Fibroblast of skin of left biceps (primary cell): ENCODE data around the gene NFIA.

Experiments
- DNase-seq, 2 experiments: peaks; one replicate each; pipeline ENCODE4 v3.0.0-alpha.2; 2013; ENCODE audit warnings: low read depth in 2 of 2

Gene NFIA

GRCh38 chr1:61082311-61083012 lies at the start of gene NFIA:
TSS of gene NFIA (plus strand) at chr1:61082561.
- no peak for DNase-seq

DNA sequence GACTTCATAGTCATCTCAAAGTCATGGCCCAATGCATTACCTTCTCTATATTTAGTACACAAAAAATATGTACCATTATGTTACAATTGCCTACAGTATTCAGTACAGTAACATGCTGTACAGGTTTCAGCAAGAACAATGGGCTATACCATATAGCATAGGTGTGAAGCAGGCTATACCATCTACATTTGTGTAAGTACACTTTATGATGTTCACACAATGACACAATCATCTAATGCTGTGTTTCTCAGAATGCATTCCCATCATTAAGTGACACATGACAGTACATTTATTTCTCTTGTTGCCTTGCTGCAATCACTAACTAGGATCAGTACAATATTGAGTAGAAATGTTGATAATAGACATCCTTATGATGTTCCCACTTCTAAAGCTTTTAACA lies 46.5 kb upstream of the NFIA start:
- DNase-seq = no peak

- DNase-seq = no peak
Observed at GRCh38 chr1:61042466-61043009, 39.8 kb upstream of the NFIA start.

DNA sequence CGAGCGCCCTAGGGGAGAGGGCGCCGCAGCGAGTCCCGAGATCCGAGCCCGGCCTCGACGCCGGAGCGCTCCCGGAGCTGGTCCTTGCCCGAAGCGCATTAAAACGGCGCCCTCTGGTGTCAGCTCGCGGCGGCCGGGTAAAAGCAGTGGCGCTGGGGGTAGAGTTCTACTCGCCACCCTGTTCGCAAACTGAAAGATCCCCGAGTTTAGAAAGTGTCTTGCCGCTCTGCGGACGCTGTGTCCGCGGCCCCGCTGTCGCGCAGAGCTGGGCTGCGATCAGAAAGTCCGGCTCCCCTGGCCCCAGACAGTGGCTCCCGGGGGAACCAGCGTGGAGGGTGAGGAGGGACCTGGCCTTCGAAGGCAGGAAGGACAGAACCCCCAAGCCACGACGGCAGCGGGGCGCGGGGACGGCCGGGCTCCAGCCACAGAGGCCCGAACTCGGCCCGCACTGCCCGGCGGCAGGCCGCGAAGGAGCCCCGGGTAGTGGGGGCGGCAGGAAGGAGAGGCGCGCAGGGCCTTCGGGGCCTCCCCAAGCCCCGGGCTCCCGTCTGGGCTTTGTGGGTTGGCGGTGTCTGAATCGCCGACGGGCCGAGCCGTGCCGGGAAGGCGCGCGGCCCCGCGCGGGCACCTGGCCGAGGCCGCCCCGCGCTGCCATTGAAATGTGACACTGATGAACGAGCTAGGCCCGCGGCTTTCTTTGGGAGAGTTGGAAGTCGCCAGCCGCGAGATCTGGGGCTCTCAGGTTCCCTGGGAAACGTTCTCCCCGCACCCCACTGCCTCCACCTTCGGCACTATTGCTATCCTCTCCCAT lies 39.1 kb upstream of the NFIA start:
- DNase-seq = peak in 1 of 2 experiments; percentile 36

DNA sequence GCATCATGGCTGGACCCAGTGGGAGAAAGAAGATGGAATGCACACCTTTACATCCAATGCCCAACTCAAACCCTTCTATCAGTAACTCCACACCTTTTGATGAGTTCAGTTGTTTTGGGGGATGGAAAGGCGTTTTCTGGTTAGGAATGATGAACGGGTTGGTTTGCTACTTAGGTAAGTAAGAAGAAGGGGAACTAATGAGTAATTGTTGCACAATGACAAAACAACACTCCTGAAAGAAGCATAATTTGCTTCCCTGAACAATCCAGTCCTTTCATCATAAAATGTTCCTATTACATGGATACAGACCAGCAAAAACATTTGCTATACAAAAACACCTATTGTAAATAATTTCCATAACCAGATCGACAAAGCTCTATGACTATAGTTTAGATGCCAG lies 35.9 kb upstream of the NFIA start:
- DNase-seq = no peak

DNA sequence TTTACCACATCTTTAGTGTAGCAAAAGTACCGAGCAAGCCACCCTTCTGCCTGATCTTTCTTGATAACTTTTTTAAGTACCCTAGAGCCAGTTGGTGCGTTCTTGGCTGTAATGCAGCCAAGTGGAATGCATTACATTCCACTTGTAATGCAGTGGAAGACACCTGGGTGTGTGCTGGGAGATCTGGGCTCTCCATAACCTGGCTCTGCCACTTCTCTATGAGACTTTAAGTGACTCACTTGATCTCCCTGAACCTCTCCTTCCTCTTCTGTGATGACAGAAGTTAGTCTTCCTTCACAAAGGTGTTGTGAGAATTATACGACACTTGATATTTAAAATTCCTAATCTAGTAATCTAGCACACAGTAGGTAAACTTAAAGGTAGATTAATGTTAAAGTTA lies 35.3 kb upstream of the NFIA start:
- no peak for DNase-seq

DNA sequence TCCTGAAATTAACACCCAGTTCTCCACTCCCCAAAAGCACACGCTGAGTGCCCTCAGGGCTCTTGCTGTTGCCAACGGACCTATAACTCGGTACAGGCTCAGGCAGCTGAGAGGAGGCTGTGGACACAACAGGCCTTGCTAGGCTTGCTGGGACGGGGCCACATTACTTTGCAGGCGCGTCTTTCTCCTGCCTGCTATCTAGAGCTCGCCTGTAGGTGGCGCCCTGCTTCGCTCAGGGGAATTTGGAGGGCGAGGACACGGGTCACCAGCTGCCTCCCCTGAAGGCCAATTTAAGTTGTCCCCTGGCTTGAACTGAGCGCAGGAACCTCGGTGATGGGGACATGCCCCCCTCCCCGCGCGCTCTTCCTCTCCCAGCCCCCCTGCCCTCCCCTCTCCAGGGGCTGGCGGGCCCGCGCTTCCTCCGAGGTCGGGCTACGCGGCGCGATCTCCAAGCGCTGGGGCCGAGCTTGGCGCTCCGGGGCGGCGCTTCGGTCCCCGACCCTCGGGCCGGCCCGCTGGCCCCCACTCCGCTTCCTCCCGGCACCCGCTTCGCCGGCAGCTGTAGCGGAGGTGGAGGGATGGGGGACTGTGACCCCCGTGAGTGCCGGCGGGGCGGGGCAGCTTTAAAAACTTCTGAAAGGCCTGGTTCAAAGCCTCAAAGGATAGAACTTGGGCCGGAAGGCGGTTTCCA lies 32.4 kb upstream of the NFIA start:
- peak; percentile 43 to 50 for DNase-seq

DNA sequence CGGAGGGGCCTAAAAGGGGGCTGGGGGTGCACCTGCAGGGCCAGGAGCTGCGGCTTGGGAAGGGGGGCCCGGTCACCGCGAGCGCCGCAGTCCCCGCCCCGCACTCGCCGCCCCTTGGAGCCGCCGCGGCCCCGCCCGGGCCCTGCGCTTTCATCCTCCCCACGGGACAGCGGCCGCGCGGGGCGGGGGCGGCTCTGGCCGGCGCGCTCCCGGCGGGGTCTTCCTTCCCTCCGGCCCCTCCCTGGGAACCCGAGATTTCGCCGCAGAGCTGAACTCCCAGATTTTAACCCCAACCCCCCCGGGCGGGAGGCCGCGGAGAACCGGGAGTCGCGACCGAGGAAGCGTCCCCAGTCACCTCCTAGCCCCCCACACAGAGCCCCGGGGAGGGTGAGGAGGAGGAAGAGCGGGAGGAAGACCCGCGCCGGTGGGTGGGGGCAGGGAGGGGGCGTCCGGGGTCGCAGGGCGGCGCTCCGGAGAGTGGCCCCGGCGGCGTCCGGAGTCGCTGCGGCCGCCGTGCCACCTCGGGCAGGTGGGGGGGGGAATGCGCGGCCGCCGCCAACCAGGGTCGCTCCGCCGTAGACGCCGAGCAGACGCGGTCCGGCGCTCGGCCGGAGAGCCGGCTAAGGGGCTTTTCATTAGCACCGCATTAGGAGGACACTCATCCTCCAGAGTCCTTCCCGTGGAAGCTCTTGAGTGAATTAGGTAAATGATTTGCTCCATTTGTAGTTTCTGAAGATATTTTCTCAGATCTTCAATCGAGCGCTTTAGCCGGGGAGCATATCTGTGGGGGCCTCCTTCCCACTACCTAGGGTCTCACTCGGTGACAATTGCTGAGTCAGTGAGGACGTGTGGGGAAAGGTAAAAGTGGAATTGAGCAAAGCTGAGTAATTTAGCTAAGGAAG lies 31.6 kb upstream of the NFIA start:
- DNase-seq = no peak

- DNase-seq = no peak
Observed at GRCh38 chr1:61051443-61051718, 31.0 kb upstream of the NFIA start.

GRCh38 chr1:61051719-61052394 lies 30.5 kb upstream of the NFIA start:
- no peak for DNase-seq

- DNase-seq = no peak
Observed at GRCh38 chr1:61052395-61053225, 29.8 kb upstream of the NFIA start.

- no peak for DNase-seq
Observed at GRCh38 chr1:61053226-61053711, 29.1 kb upstream of the NFIA start.

- DNase-seq = no peak
Observed at GRCh38 chr1:61053712-61054600, 28.4 kb upstream of the NFIA start.

GRCh38 chr1:61054601-61054993 lies 27.8 kb upstream of the NFIA start:
- DNase-seq = no peak

DNA sequence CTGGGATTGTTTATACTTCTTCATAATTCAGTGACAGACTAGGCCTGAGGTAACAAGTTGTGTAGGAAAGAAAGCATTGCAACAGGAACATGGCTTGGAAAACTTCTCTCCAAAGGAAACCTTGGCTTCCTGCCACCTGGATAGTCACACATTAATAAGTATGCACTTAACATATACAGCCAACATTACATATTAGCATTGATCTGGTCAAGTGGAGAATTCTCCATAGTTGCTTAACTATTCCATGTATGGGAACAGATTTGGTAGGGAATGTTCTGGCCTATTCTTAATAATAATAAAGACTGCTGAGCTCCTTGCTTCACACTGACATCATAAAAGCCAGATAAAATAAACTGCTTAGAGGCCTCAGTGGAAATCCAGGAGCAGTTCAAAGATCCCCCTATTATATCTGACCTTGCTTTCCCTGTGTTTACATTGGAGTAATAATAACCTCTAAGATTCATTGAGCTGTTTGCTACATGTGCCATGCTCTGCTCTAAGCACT lies 27.2 kb upstream of the NFIA start:
- DNase-seq = no peak

- no peak for DNase-seq
Observed at GRCh38 chr1:61056196-61056572, 26.2 kb upstream of the NFIA start.

DNA sequence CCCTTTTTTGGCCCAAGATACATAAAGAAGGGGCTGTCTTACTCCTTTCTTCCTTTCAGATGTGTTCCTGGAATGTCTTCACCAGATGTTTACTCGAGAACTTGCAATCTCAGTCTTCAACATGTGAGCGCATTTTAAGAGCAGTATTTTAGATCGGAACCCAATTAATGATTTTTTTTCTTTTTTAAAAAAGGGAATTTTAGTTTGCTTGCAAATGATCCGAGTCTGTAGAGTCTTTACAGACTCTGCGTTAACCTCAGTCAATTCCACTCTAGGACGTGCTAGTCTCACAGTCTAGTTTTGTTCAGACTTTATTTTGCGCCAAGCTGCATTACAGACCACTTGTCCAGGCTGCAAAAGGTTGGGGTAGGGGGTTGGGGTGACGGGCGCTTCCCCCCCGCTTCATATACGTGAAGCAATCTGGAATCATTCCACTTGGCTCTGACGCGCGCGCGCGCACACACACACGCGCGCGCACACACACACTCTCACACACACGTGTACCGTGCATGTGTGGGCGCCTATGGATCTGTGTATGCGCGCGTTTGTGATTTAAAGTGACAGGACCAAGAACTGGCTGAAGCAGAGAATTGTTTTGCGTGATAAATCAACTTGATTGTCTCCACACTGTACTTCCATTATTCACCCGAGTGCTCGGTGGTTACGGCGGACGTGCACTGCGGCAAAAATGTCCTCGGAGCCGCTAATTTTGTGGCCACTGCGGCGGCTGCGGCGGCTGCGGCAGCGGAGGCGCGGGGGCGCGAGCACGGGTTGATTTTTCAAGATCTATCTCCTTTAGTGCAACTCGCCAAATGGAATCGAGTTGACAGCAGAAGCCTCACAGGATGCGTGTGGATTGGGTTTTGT lies 25.6 kb upstream of the NFIA start:
- DNase-seq = peak; percentile 42 to 43
